GM12878 (cell line): ENCODE data around the gene PGLYRP4. TPM values are rescaled to one million over a fixed set of nuclear protein-coding genes. Genes with fewer than 3 reads are reported as not detected.
A peak's percentile ranks its signal among the peaks of the same experiment; 100 is the strongest.

Source experiments
- BMI1 ChIP-seq: fragments of 450-650 bp; IDR thresholded peaks from 2 replicates; pipeline ENCODE4 v1.6.1; 2016; ENCODE audit warnings: mild to moderate bottlenecking, moderate library complexity, borderline replicate concordance
- CBX3 ChIP-seq: fragments of 200-600 bp; sonication (generic); IDR thresholded peaks from 2 replicates; pipeline ENCODE4 v1.6.1; 2016; ENCODE audit warnings: low read depth, borderline replicate concordance
- CHD1 ChIP-seq: IDR thresholded peaks from 2 replicates; pipeline ENCODE4 v1.6.1; 2012; ENCODE audit warnings: low read depth, low read length, improper control_type of control experiment
- DPF2 ChIP-seq: fragments of 450-650 bp; IDR thresholded peaks from 2 replicates; pipeline ENCODE4 v1.6.1; 2017; ENCODE audit warnings: mild to moderate bottlenecking
- EP300 ChIP-seq, 2 experiments: fragments of 150-350 bp in 1 of 2; IDR thresholded peaks; 2 replicates each; pipeline ENCODE4 v1.6.1; 2011 to 2012; ENCODE audit warnings: low read depth in 2 of 2, low read length in 2 of 2, borderline replicate concordance in 1 of 2, improper control_type of control experiment in 1 of 2, inconsistent platforms in 1 of 2; ENCODE audit not compliant: control insufficient read depth in 1 of 2
- EZH2 ChIP-seq: IDR thresholded peaks from 2 replicates; pipeline ENCODE4 v1.6.1; 2012; ENCODE audit warnings: low read depth, mild to moderate bottlenecking, control low read depth, inconsistent platforms, low read length, borderline replicate concordance; ENCODE audit not compliant: control insufficient read depth
- HDGF ChIP-seq: fragments of 450-650 bp; IDR thresholded peaks from 2 replicates; pipeline ENCODE4 v1.6.1; 2016; ENCODE audit warnings: antibody characterized with exemption
- NRF1 ChIP-seq: conservative IDR thresholded peaks from 2 replicates; pipeline ENCODE4 v1.6.1; 2011; ENCODE audit warnings: mild to moderate bottlenecking, low read depth, low read length, improper control_type of control experiment
- TARDBP ChIP-seq: IDR thresholded peaks from 2 replicates; pipeline ENCODE4 v1.6.1; 2016; ENCODE audit warnings: borderline replicate concordance
- ZNF274 ChIP-seq: IDR thresholded peaks from one replicate; pipeline ENCODE4 v1.8.0; 2011; ENCODE audit not compliant: insufficient read length, insufficient read depth
- polyA plus RNA-seq, 11 experiments: library from polyadenylated mRNA; depleted of rRNA in 4 of 11; unstranded in 6 of 11; stranded (reverse) in 5 of 11; fragments of >200 nt; fragmentation: Nextera tagmentation in 4 of 11; fragmentation: Illumina TruSeq in 1 of 11; extraction: Ambion mirVana in 4 of 11; extraction: Trizol in 1 of 11; gene quantifications; 1 replicate in 1 of 11; 2 replicates in 10 of 11; pipeline versions ENCODE4 v1.2.1 to v1.2.3, GENCODE V29; 2011 to 2016; ENCODE audit warnings: inconsistent platforms in 2 of 11, missing spikeins in 2 of 11, low read depth in 1 of 11
- total RNA-seq, 4 experiments: library from RNA; depleted of rRNA in 3 of 4; stranded (reverse); fragments of >200 nt in 3 of 4; fragmentation: Illumina TruSeq in 1 of 4; extraction: Trizol in 1 of 4; gene quantifications; 2 replicates each; pipeline versions ENCODE4 v1.2.1 to v1.2.3, GENCODE V29; 2013 to 2021
- TF ChIP-seq, protein P1 (sequence below): fragments of 450-650 bp; IDR thresholded peaks from 2 replicates; pipeline ENCODE4 v1.6.1; 2016; ENCODE audit warnings: mild to moderate bottlenecking
- TF ChIP-seq, protein P2 (sequence below): fragments of 450-650 bp; IDR thresholded peaks from 2 replicates; pipeline ENCODE4 v1.6.1; 2017; ENCODE audit warnings: mild to moderate bottlenecking, low read depth, inconsistent platforms; ENCODE audit not compliant: poor library complexity, severe bottlenecking
- TF ChIP-seq, protein P3 (sequence below): fragments of 150-350 bp; IDR thresholded peaks from 2 replicates; pipeline ENCODE4 v1.6.1; 2014; ENCODE audit warnings: mild to moderate bottlenecking, low read depth, low read length
- TF ChIP-seq, protein P4 (sequence below): fragments of 450-650 bp; IDR thresholded peaks from 2 replicates; pipeline ENCODE4 v1.6.1; 2016; ENCODE audit warnings: mild to moderate bottlenecking
- TF ChIP-seq, protein P5 (sequence below): fragments of 150-350 bp; IDR thresholded peaks from 2 replicates; pipeline ENCODE4 v1.6.1; 2016; ENCODE audit warnings: low read depth, low read length
- TF ChIP-seq, protein P6 (sequence below): IDR thresholded peaks from 2 replicates; pipeline ENCODE4 v1.6.1; 2012; ENCODE audit warnings: low read depth, low read length, improper control_type of control experiment

Gene PGLYRP4
- total and polyA plus RNA-seq, 10 of the 15 experiments (the other 5 are each of a cell fraction or from before 2014, with no cell fraction given) = 0.22 to 3.0 (median 0.44) TPM

DNA sequence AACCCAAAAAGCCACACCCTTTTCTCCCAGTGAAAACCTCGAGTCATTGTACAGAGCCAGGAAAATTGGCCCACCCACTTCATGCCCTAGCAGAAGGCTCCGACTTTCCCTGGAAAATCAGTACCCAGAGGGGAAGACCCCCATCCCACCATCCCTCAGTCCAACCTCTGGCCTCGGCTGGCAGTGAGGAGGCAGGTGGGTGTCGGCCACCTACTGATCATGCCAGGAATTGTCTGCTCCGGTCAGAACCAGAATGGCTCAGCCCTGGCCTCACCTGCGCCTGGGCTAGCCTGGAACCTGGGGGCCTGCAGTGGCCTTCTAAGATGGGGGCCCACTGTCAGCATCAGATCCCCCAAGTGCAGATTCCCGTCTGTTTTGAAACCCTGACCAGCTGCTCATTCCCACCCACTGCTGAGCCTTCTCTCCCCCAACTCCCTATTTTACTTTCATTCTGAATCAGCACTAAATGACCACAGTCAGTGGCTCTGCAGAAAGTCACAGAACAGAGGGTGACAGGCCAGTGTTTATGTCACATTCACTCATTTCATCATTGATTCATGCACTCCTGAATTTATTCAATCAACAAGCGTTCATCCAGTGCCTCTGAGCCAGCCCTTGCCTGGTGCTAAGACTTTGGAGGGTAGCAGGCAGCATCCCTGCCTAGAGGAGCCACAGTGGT, 6.0 kb upstream of the PGLYRP4 start (continued):
- TF ChIP-seq, protein P1, sequence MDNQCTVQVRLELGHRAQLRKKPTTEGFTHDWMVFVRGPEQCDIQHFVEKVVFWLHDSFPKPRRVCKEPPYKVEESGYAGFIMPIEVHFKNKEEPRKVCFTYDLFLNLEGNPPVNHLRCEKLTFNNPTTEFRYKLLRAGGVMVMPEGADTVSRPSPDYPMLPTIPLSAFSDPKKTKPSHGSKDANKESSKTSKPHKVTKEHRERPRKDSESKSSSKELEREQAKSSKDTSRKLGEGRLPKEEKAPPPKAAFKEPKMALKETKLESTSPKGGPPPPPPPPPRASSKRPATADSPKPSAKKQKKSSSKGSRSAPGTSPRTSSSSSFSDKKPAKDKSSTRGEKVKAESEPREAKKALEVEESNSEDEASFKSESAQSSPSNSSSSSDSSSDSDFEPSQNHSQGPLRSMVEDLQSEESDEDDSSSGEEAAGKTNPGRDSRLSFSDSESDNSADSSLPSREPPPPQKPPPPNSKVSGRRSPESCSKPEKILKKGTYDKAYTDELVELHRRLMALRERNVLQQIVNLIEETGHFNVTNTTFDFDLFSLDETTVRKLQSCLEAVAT = no peak
- TF ChIP-seq CHD1 (no peak), DPF2 (0 out of 2 replicates have a peak, but pooled peaks have one; percentile 28), EZH2 (no peak), TARDBP (no peak), CBX3 (no peak), BMI1 (no peak), NRF1 (no peak), HDGF (no peak), EP300 (IDR thresholded peaks at IDR 0.05; ENCODE audit: borderline replicate concordance in 1 of 2, control insufficient read depth in 1 of 2, low read depth in 2 of 2, low read length in 2 of 2) (no peak), ZNF274 (no peak)
- TF ChIP-seq, protein P2, sequence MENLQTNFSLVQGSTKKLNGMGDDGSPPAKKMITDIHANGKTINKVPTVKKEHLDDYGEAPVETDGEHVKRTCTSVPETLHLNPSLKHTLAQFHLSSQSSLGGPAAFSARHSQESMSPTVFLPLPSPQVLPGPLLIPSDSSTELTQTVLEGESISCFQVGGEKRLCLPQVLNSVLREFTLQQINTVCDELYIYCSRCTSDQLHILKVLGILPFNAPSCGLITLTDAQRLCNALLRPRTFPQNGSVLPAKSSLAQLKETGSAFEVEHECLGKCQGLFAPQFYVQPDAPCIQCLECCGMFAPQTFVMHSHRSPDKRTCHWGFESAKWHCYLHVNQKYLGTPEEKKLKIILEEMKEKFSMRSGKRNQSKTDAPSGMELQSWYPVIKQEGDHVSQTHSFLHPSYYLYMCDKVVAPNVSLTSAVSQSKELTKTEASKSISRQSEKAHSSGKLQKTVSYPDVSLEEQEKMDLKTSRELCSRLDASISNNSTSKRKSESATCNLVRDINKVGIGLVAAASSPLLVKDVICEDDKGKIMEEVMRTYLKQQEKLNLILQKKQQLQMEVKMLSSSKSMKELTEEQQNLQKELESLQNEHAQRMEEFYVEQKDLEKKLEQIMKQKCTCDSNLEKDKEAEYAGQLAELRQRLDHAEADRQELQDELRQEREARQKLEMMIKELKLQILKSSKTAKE = no peak
- TF ChIP-seq, protein P3, sequence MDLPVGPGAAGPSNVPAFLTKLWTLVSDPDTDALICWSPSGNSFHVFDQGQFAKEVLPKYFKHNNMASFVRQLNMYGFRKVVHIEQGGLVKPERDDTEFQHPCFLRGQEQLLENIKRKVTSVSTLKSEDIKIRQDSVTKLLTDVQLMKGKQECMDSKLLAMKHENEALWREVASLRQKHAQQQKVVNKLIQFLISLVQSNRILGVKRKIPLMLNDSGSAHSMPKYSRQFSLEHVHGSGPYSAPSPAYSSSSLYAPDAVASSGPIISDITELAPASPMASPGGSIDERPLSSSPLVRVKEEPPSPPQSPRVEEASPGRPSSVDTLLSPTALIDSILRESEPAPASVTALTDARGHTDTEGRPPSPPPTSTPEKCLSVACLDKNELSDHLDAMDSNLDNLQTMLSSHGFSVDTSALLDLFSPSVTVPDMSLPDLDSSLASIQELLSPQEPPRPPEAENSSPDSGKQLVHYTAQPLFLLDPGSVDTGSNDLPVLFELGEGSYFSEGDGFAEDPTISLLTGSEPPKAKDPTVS = no peak
- TF ChIP-seq, protein P4, sequence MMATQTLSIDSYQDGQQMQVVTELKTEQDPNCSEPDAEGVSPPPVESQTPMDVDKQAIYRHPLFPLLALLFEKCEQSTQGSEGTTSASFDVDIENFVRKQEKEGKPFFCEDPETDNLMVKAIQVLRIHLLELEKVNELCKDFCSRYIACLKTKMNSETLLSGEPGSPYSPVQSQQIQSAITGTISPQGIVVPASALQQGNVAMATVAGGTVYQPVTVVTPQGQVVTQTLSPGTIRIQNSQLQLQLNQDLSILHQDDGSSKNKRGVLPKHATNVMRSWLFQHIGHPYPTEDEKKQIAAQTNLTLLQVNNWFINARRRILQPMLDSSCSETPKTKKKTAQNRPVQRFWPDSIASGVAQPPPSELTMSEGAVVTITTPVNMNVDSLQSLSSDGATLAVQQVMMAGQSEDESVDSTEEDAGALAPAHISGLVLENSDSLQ = no peak
- TF ChIP-seq, protein P5, sequence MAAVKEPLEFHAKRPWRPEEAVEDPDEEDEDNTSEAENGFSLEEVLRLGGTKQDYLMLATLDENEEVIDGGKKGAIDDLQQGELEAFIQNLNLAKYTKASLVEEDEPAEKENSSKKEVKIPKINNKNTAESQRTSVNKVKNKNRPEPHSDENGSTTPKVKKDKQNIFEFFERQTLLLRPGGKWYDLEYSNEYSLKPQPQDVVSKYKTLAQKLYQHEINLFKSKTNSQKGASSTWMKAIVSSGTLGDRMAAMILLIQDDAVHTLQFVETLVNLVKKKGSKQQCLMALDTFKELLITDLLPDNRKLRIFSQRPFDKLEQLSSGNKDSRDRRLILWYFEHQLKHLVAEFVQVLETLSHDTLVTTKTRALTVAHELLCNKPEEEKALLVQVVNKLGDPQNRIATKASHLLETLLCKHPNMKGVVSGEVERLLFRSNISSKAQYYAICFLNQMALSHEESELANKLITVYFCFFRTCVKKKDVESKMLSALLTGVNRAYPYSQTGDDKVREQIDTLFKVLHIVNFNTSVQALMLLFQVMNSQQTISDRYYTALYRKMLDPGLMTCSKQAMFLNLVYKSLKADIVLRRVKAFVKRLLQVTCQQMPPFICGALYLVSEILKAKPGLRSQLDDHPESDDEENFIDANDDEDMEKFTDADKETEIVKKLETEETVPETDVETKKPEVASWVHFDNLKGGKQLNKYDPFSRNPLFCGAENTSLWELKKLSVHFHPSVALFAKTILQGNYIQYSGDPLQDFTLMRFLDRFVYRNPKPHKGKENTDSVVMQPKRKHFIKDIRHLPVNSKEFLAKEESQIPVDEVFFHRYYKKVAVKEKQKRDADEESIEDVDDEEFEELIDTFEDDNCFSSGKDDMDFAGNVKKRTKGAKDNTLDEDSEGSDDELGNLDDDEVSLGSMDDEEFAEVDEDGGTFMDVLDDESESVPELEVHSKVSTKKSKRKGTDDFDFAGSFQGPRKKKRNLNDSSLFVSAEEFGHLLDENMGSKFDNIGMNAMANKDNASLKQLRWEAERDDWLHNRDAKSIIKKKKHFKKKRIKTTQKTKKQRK = no peak
- TF ChIP-seq, protein P6, sequence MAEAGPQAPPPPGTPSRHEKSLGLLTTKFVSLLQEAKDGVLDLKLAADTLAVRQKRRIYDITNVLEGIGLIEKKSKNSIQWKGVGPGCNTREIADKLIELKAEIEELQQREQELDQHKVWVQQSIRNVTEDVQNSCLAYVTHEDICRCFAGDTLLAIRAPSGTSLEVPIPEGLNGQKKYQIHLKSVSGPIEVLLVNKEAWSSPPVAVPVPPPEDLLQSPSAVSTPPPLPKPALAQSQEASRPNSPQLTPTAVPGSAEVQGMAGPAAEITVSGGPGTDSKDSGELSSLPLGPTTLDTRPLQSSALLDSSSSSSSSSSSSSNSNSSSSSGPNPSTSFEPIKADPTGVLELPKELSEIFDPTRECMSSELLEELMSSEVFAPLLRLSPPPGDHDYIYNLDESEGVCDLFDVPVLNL = no peak
